ENCODE measurements around the gene CLEC11A.

CLEC11A gene

DNA sequence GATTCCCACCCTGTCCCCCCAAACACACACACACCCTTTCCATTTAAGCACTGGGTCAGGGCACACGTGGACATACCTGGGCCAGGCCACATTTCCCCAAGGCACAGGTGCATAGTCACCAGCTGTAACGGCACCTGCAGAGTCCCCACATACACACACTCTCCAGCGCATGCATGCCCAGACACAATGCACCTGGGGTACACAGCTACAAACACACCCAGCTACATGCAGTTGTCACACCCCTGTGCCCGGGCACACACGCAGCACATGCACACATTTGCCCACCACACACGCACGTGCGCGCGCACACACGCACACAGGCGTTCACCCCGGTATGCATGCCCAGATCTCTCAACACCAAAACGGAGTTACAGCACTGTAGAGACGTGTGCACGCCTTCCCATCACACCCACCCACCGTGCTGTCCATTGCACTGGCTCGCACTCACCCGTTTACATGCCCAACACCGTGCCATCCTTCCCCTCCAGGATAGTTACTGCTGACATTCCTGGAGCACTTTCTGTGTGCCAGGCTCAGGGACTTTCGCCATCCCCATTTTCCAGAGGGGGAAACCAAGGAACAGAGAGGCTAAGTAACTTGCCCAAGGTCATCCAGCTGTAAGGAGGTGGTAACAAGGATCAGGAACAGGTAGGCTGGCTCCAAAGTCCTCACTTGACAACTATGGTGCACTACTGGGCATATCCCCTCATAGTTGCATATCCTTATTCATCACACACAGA lies 2.8 kb upstream of the CLEC11A start:
- ChIA-PET CTCF (interaction anchor here (1.2 to 1.3 kb wide), 2 partner anchors 15 to 182 kb away, joined by 3 to 5 read pairs; no protein-coding TSS in a partner anchor), POLR2A (interaction anchor here (1.3 kb wide), 1 partner anchor 8 kb away, joined by 5 read pairs; no protein-coding TSS in a partner anchor)
- DNase-seq (ENCODE audit: extremely low spot score) = no peak
- no peak for TF ChIP-seq CTBP1 (IDR thresholded peaks at IDR 0.05; ENCODE audit: borderline replicate concordance)
- TF ChIP-seq SUZ12 (IDR thresholded peaks at IDR 0.05) = no peak
- TF ChIP-seq FOXK2 (IDR thresholded peaks at IDR 0.05) = no peak
- no peak for TF ChIP-seq TARDBP (IDR thresholded peaks at IDR 0.05)
- no peak for TF ChIP-seq SP1 (IDR thresholded peaks at IDR 0.05)
- TF ChIP-seq ARNT (IDR thresholded peaks at IDR 0.05) = no peak
- no peak for TF ChIP-seq FOXA1 (IDR thresholded peaks at IDR 0.05)
- TF ChIP-seq HDGF (IDR thresholded peaks at IDR 0.05; ENCODE audit: borderline replicate concordance) = no peak
- no peak for TF ChIP-seq NFRKB (IDR thresholded peaks at IDR 0.05)
- no peak for TF ChIP-seq BHLHE40 (IDR thresholded peaks at IDR 0.05; ENCODE audit: borderline replicate concordance)
- TF ChIP-seq FOXM1 (IDR thresholded peaks at IDR 0.05; ENCODE audit: borderline replicate concordance) = no peak
- TF ChIP-seq PKNOX1 (IDR thresholded peaks at IDR 0.05) = no peak
- no peak for TF ChIP-seq LEF1 (IDR thresholded peaks at IDR 0.05; ENCODE audit: borderline replicate concordance)
- TF ChIP-seq ZNF384 (IDR thresholded peaks at IDR 0.05) = no peak

- DNase-seq (ENCODE audit: extremely low spot score) = no peak
- no peak for TF ChIP-seq ELF4 (IDR thresholded peaks at IDR 0.05)
- TF ChIP-seq SP1 (IDR thresholded peaks at IDR 0.05) = no peak
- TF ChIP-seq NFRKB (IDR thresholded peaks at IDR 0.05) = no peak
- TF ChIP-seq FOXK2 (IDR thresholded peaks at IDR 0.05) = no peak
- TF ChIP-seq LEF1 (IDR thresholded peaks at IDR 0.05; ENCODE audit: borderline replicate concordance) = no peak
- TF ChIP-seq FOXM1 (IDR thresholded peaks at IDR 0.05; ENCODE audit: borderline replicate concordance) = no peak
- no peak for TF ChIP-seq L3MBTL2 (conservative IDR thresholded peaks at IDR 0.05)
- no peak for TF ChIP-seq PKNOX1 (IDR thresholded peaks at IDR 0.05)
- TF ChIP-seq HDGF (IDR thresholded peaks at IDR 0.05; ENCODE audit: borderline replicate concordance) = no peak
- no peak for TF ChIP-seq ARNT (IDR thresholded peaks at IDR 0.05)
- no peak for TF ChIP-seq BHLHE40 (IDR thresholded peaks at IDR 0.05; ENCODE audit: borderline replicate concordance)
- no peak for TF ChIP-seq CTBP1 (IDR thresholded peaks at IDR 0.05; ENCODE audit: borderline replicate concordance)
- no peak for TF ChIP-seq TARDBP (IDR thresholded peaks at IDR 0.05)
- TF ChIP-seq ZNF384 (IDR thresholded peaks at IDR 0.05) = no peak
- no peak for TF ChIP-seq SUZ12 (IDR thresholded peaks at IDR 0.05)
- TF ChIP-seq FOXA1 (IDR thresholded peaks at IDR 0.05) = no peak
- ChIA-PET CTCF (interaction anchor here (1.2 to 1.3 kb wide), 2 partner anchors 16 to 183 kb away, joined by 3 to 5 read pairs; no protein-coding TSS in a partner anchor), POLR2A (no interaction called here)
These were observed 2.2 kb upstream of the CLEC11A start for GRCh38 chr19:50720921-50721381.

GRCh38 chr19:50721441-50722137 lies 1.6 kb upstream of the CLEC11A start:
- POLR2A ChIA-PET = no interaction called here
- CTCF ChIA-PET = interaction anchor here (1.2 to 1.3 kb wide), 2 partner anchors 16 to 183 kb away, joined by 3 to 5 read pairs; no protein-coding TSS in a partner anchor
- DNase-seq (ENCODE audit: extremely low spot score) = no peak
- no peak for TF ChIP-seq PKNOX1 (IDR thresholded peaks at IDR 0.05)
- no peak for TF ChIP-seq SUZ12 (IDR thresholded peaks at IDR 0.05)
- no peak for TF ChIP-seq TARDBP (IDR thresholded peaks at IDR 0.05)
- no peak for TF ChIP-seq ARNT (IDR thresholded peaks at IDR 0.05)
- TF ChIP-seq FOXA1 (IDR thresholded peaks at IDR 0.05) = no peak

DNA sequence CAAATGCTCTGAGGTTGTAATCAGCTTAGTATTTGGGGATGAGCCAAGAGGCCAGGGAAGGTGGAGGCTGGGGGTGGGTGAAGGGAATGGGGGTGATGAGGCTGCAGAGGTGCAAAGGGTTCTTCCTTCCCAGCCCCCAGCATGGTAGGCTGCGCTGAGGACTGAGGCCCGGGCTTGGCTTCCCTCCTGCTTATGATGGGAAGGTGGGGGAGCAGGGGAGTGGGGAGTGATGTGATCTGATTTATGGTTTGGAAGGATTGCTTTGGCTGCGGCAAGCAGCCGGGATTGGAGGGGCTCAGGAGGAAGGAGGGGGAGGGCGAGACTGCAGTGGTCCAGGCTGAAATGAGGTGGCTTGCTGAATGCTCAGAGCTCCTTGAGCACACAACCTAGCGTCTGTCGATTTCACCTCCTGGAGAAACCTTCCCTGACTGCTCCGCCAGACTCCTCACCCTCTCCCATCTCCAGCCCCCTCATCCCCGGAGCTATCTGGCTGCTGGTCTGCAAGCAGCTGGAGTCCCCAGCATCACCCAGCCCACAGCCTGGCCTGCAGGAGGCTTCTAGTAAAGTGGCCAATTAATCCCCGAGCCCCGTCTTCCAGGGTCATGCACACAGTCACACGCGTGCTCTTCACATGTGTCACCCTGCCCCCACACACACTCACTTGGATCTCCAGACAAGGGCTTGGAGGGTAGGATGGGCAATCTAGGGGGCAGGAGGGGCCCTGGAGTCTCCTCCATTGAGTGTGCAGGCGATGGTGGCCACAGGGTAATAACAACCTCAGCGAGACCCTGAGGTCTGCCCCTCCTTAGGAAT lies 757 bp upstream of the CLEC11A start:
- CTCF ChIA-PET = no interaction called here
- POLR2A ChIA-PET = interaction anchor here (1.1 kb wide), 1 partner anchor 8 kb away, joined by 3 read pairs; no protein-coding TSS in a partner anchor
- no peak for TF ChIP-seq HDGF (IDR thresholded peaks at IDR 0.05; ENCODE audit: borderline replicate concordance)
- no peak for TF ChIP-seq SUZ12 (IDR thresholded peaks at IDR 0.05)
- no peak for TF ChIP-seq ELF4 (IDR thresholded peaks at IDR 0.05)
- no peak for TF ChIP-seq CTBP1 (IDR thresholded peaks at IDR 0.05; ENCODE audit: borderline replicate concordance)
- TF ChIP-seq BHLHE40 (IDR thresholded peaks at IDR 0.05; ENCODE audit: borderline replicate concordance) = no peak
- TF ChIP-seq LEF1 (IDR thresholded peaks at IDR 0.05; ENCODE audit: borderline replicate concordance) = no peak
- TF ChIP-seq PKNOX1 (IDR thresholded peaks at IDR 0.05) = no peak
- TF ChIP-seq FOXM1 (IDR thresholded peaks at IDR 0.05; ENCODE audit: borderline replicate concordance) = no peak
- TF ChIP-seq SP1 (IDR thresholded peaks at IDR 0.05) = no peak
- no peak for TF ChIP-seq FOXK2 (IDR thresholded peaks at IDR 0.05)
- TF ChIP-seq FOXA1 (IDR thresholded peaks at IDR 0.05) = no peak
- DNase-seq (ENCODE audit: extremely low spot score) = no peak

Data from HEK293T (cell line).